ENCODE results near the gene ZNF296. TPM values are rescaled to one million over a fixed set of nuclear protein-coding genes. Genes with fewer than 3 reads are reported as not detected.

Gene ZNF296
- 3.0 TPM for total RNA-seq
- 1 to 10 TPM; 1.8 to 2.5 (median 2.0) TPM for polyA plus RNA-seq

DNA sequence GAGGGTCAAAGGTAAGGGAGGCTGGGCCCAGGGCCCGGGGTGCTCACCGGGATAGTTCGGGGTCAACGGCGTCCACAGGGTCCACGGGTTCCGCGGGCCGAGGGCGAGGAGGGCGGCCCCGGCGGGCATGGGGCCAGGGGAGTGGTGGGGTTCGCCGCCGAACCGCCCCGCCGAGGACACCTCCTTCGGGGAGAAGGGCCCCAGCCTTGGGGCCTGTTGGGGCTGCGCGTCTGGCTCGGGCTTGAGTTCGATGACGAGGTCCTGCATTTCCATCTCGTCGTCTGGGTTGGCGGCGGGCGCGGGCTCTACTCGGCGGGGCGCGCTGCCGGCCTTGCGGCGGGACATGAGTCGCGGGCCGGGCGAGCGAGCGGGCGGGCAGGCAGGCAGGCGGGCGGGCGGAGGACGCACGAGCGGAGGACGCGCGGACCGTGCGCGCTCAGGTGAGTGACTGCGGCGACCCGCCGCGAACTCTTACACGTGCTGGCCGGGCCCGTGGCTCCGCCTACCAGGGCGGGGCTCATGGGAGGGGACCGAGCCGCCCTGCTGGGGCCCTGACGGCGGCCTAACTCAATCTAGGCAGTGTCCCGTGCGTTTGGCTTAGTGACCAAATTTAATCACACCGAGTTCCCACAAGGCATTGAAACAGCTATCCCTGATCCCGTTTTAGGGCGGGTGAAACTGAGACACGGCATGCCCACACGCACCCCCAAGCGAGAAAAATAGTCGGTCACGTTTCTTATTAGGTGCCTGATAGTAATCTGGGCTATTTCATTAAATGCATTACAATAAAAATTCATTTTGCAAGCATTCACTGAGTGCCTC lies at the start of gene ZNF296:
Gene ZNF296 (minus strand): TSS at position 450 of the 822 bp plus-strand sequence. CDS start 105 bp downstream, at position 345.
- DNase-seq (peak; percentile 71 to 89 (median 75)), ATAC-seq (ENCODE audit: low read depth in 2 of 2) (peak; percentile 80 to 82)
- peak within 1 kb of the TSS; percentile 79 to 90 (median 84) for H3K4me3 Mint-ChIP-seq
- peaks cover 43% of the 10 kb centered on the region for H3K4me1 ChIP-seq (ENCODE audit: control insufficient read depth, insufficient read depth, low read length, poor library complexity, severe bottlenecking)
- H3K27ac ChIP-seq (ENCODE audit: insufficient read depth, low read length, poor library complexity, severe bottlenecking): peak within 1 kb of the TSS; percentile 66
- no peaks in the 10 kb centered on the region for H3K27me3 ChIP-seq (ENCODE audit: control insufficient read depth, insufficient read depth, low read length)
- no peaks in the 10 kb centered on the region for H3K27me3 Mint-ChIP-seq
- H3K4me1 Mint-ChIP-seq: peaks cover 6 to 51% (median 22%) of the 10 kb centered on the region in 4 donors
- peak within 1 kb of the TSS; percentile 51 for H3K4me3 ChIP-seq (ENCODE audit: low read depth, low read length)
- H3K27ac Mint-ChIP-seq: peak within 1 kb of the TSS; percentile 77 to 86 (median 85)
- H3K36me3 ChIP-seq (ENCODE audit: control insufficient read depth, insufficient read depth, low read length): no peaks in the 10 kb centered on the region
- no peaks in the 10 kb centered on the region for H3K36me3 Mint-ChIP-seq
- no peaks in the 10 kb centered on the region for H3K9me3 Mint-ChIP-seq
- H3K9me3 ChIP-seq (ENCODE audit: control insufficient read depth in 2 of 2, low read length in 2 of 2): no peaks in the 10 kb centered on the region

DNA sequence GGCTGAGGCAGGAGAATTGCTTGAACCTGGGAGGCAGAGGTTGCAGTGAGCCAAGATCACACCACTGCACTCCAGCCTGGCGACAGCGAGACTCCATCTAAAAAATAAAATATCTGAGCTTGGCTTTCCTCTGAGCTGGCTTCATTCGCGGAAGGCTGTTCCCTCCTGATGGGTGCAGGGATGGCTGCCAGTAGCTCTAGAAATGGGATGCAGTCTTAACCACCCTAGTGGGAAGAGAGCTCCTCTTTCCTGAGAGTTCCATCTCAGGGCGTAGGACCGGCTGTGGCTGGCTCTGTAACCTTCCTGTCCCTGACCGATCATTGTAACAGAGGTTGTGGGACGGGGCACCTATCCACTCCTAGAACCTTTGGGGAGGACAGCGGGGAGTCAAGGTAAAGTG lies 49.1 kb upstream of the ZNF296 start:
- no peak overlapping the region for H3K4me3 ChIP-seq (ENCODE audit: low read depth, low read length)
- no peak overlapping the region for H3K4me3 Mint-ChIP-seq
- H3K4me1 Mint-ChIP-seq: peaks cover 0 to 35% (median 14%) of the 10 kb centered on the region in 4 donors
- no peak overlapping the region for H3K27ac Mint-ChIP-seq
- no peaks in the 10 kb centered on the region for H3K27me3 Mint-ChIP-seq
- DNase-seq (no peak), ATAC-seq (ENCODE audit: low read depth in 2 of 2) (no peak)
- H3K4me1 ChIP-seq (ENCODE audit: control insufficient read depth, insufficient read depth, low read length, poor library complexity, severe bottlenecking): peaks cover 4% of the 10 kb centered on the region
- H3K36me3 ChIP-seq (ENCODE audit: control insufficient read depth, insufficient read depth, low read length): no peaks in the 10 kb centered on the region
- H3K9me3 ChIP-seq (ENCODE audit: control insufficient read depth in 2 of 2, low read length in 2 of 2): no peaks in the 10 kb centered on the region
- no peaks in the 10 kb centered on the region for H3K36me3 Mint-ChIP-seq
- H3K27ac ChIP-seq (ENCODE audit: insufficient read depth, low read length, poor library complexity, severe bottlenecking): no peak overlapping the region
- no peaks in the 10 kb centered on the region for H3K27me3 ChIP-seq (ENCODE audit: control insufficient read depth, insufficient read depth, low read length)
- no peaks in the 10 kb centered on the region for H3K9me3 Mint-ChIP-seq

DNA sequence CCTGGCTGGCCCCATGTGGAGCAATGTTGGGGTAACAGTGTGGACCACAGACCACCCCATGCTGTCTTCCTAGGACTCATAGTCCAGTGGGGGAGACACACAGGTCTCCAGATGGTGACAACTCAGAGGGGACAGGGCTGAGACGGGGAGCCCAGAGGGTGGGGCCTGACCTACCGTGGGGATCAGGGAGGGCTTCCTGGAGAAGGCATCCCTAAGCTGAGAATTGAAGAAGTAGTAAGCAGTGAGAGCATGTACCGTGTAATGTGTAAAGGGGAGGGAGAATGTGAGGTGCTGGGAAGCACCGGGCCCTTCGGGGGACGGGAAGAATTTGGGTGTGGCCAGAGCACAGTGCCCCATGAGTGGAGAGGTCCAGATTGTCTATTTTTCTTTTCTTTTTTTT lies 47.7 kb upstream of the ZNF296 start:
- Histone ChIP-seq H3K27ac (ENCODE audit: insufficient read depth, low read length, poor library complexity, severe bottlenecking) (no peak overlapping the region), H3K36me3 (ENCODE audit: control insufficient read depth, insufficient read depth, low read length) (no peaks in the 10 kb centered on the region), H3K9me3 (ENCODE audit: control insufficient read depth in 2 of 2, low read length in 2 of 2) (no peaks in the 10 kb centered on the region), H3K4me1 (ENCODE audit: control insufficient read depth, insufficient read depth, low read length, poor library complexity, severe bottlenecking) (peaks cover 4% of the 10 kb centered on the region), H3K4me3 (ENCODE audit: low read depth, low read length) (no peak overlapping the region), H3K27me3 (ENCODE audit: control insufficient read depth, insufficient read depth, low read length) (no peaks in the 10 kb centered on the region)
- ATAC-seq (ENCODE audit: low read depth in 2 of 2) (no peak), DNase-seq (no peak)
- no peaks in the 10 kb centered on the region for H3K36me3 Mint-ChIP-seq
- H3K27ac Mint-ChIP-seq: peak overlapping the region in 1 of 3 donors; percentile 49
- H3K4me1 Mint-ChIP-seq: peaks cover 0 to 42% (median 17%) of the 10 kb centered on the region in 4 donors
- no peaks in the 10 kb centered on the region for H3K9me3 Mint-ChIP-seq
- H3K4me3 Mint-ChIP-seq: no peak overlapping the region
- no peaks in the 10 kb centered on the region for H3K27me3 Mint-ChIP-seq

DNA sequence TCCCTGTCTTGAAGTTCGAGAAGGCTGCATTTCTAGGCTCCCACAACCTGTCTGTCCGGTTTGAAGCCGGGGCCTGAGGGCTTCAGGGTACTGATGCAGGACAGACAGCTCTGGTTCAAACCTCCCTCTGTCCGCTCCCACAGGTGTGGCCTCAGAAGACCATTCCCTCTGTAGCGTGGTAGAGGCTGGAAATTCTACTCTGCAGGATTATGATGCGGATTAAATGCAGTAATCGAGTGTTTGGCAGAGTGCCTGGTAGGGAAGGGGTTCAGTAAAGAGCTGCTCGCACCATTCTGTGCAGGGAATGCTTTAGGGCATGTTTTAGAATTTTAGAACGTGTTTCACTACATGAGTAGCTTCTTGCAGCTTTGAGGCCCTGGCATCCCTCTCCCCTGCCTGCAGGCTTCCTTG lies 47.2 kb upstream of the ZNF296 start:
- Mint-ChIP-seq H3K36me3 (no peaks in the 10 kb centered on the region), H3K27ac (peak overlapping the region in 1 of 3 donors; percentile 49), H3K4me3 (no peak overlapping the region), H3K4me1 (peaks cover 0 to 48% (median 18%) of the 10 kb centered on the region in 4 donors), H3K9me3 (no peaks in the 10 kb centered on the region), H3K27me3 (no peaks in the 10 kb centered on the region)
- peaks cover 4% of the 10 kb centered on the region for H3K4me1 ChIP-seq (ENCODE audit: control insufficient read depth, insufficient read depth, low read length, poor library complexity, severe bottlenecking)
- H3K27me3 ChIP-seq (ENCODE audit: control insufficient read depth, insufficient read depth, low read length): no peaks in the 10 kb centered on the region
- no peak overlapping the region for H3K4me3 ChIP-seq (ENCODE audit: low read depth, low read length)
- H3K27ac ChIP-seq (ENCODE audit: insufficient read depth, low read length, poor library complexity, severe bottlenecking): no peak overlapping the region
- no peaks in the 10 kb centered on the region for H3K36me3 ChIP-seq (ENCODE audit: control insufficient read depth, insufficient read depth, low read length)
- H3K9me3 ChIP-seq (ENCODE audit: control insufficient read depth in 2 of 2, low read length in 2 of 2): no peaks in the 10 kb centered on the region
- DNase-seq (no peak), ATAC-seq (ENCODE audit: low read depth in 2 of 2) (no peak)

DNA sequence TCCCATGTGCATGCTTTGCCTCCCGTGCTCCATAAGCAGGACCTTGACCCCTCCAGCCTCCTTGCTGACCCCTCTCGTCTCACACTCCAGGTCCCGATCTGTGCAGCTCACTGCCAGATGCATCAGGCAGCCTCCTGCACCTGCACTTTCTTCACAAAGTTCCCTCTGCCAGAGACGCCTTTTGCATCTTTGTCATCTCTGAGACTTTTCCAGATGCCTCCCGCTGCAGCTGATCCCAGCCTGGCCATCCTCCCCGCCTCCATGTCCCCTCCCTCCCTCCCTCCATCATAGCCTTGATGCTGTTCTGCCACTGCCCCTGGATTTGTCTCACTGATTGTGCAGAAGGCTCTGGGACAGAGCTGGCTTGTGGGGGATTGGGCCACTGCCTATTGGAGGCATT lies 46.6 kb upstream of the ZNF296 start:
- Histone ChIP-seq H3K9me3 (ENCODE audit: control insufficient read depth in 2 of 2, low read length in 2 of 2) (no peaks in the 10 kb centered on the region), H3K27me3 (ENCODE audit: control insufficient read depth, insufficient read depth, low read length) (no peaks in the 10 kb centered on the region), H3K36me3 (ENCODE audit: control insufficient read depth, insufficient read depth, low read length) (no peaks in the 10 kb centered on the region), H3K4me1 (ENCODE audit: control insufficient read depth, insufficient read depth, low read length, poor library complexity, severe bottlenecking) (peaks cover 4% of the 10 kb centered on the region), H3K4me3 (ENCODE audit: low read depth, low read length) (no peak overlapping the region), H3K27ac (ENCODE audit: insufficient read depth, low read length, poor library complexity, severe bottlenecking) (no peak overlapping the region)
- Mint-ChIP-seq H3K27ac (no peak overlapping the region), H3K4me1 (peaks cover 0 to 54% (median 20%) of the 10 kb centered on the region in 4 donors), H3K36me3 (no peaks in the 10 kb centered on the region), H3K27me3 (no peaks in the 10 kb centered on the region), H3K9me3 (no peaks in the 10 kb centered on the region), H3K4me3 (no peak overlapping the region)
- no peak for DNase-seq
- ATAC-seq (ENCODE audit: low read depth in 2 of 2): no peak

DNA sequence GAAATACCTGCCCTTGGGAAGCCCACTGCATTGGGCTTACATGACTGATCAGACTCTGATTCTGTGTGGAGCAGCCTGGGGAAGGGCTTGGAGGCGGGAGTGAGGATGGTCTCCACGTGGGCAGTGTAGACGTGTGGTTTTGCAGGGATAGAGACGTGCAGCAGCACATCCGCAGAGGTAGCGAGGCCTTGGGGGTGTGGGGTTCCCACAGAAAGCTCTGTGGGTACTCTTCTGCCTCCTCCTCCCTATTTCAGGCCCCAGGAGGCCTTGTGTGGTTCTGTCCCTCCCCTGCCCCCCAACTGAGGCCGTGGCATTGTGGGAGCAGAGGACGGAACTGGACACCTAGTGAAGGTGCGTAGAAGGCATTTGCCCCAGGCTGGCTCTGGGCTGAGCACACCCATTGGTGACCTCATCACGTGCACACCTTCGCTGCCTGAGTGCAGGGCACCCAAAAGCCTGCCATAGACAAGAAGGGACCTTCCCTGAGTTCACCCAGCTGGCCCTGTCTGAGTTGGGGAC lies 45.6 kb upstream of the ZNF296 start:
- Mint-ChIP-seq H3K4me3 (no peak overlapping the region), H3K9me3 (no peaks in the 10 kb centered on the region)

DNA sequence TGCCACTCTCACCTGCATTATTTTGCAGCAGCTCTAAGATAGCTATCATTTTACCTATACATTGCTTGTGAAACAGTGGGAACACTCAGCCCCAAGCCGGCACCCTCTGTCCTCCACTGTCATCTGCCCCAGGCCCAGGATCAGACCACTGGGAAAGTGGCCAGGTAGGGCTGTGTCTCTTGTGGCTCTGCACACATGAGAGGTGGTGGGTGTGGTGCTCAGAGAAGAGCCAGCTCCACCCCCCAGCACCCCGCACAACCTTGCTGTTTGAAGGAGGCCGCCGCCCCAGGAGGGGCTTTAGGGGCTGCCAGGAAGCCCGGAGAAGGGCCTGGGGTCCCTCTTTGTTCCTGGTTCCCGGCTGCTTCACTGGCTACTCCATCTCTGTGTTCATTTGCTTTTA lies 43.3 kb upstream of the ZNF296 start:
- Histone ChIP-seq H3K27ac (ENCODE audit: insufficient read depth, low read length, poor library complexity, severe bottlenecking) (no peak overlapping the region), H3K4me1 (ENCODE audit: control insufficient read depth, insufficient read depth, low read length, poor library complexity, severe bottlenecking) (peaks cover 18% of the 10 kb centered on the region), H3K4me3 (ENCODE audit: low read depth, low read length) (no peak overlapping the region), H3K27me3 (ENCODE audit: control insufficient read depth, insufficient read depth, low read length) (no peaks in the 10 kb centered on the region), H3K36me3 (ENCODE audit: control insufficient read depth, insufficient read depth, low read length) (no peaks in the 10 kb centered on the region), H3K9me3 (ENCODE audit: control insufficient read depth in 2 of 2, low read length in 2 of 2) (no peaks in the 10 kb centered on the region)
- ATAC-seq (ENCODE audit: low read depth in 2 of 2) (no peak), DNase-seq (no peak)
- Mint-ChIP-seq H3K4me1 (peaks cover 0 to 68% (median 28%) of the 10 kb centered on the region in 4 donors), H3K27me3 (no peaks in the 10 kb centered on the region), H3K36me3 (no peaks in the 10 kb centered on the region), H3K9me3 (no peaks in the 10 kb centered on the region), H3K4me3 (no peak overlapping the region), H3K27ac (peak overlapping the region in 1 of 3 donors; percentile 62)

More for the DNA sequence above, 45.6 kb upstream of the ZNF296 start:
- H3K27ac ChIP-seq (ENCODE audit: insufficient read depth, low read length, poor library complexity, severe bottlenecking): no peak overlapping the region
- ATAC-seq (ENCODE audit: low read depth in 2 of 2) (no peak), DNase-seq (no peak)
- no peaks in the 10 kb centered on the region for H3K36me3 Mint-ChIP-seq
- H3K27me3 ChIP-seq (ENCODE audit: control insufficient read depth, insufficient read depth, low read length): no peaks in the 10 kb centered on the region
- no peaks in the 10 kb centered on the region for H3K36me3 ChIP-seq (ENCODE audit: control insufficient read depth, insufficient read depth, low read length)
- H3K27me3 Mint-ChIP-seq: no peaks in the 10 kb centered on the region
- no peaks in the 10 kb centered on the region for H3K9me3 ChIP-seq (ENCODE audit: control insufficient read depth in 2 of 2, low read length in 2 of 2)
- no peak overlapping the region for H3K4me3 ChIP-seq (ENCODE audit: low read depth, low read length)
- peaks cover 13% of the 10 kb centered on the region for H3K4me1 ChIP-seq (ENCODE audit: control insufficient read depth, insufficient read depth, low read length, poor library complexity, severe bottlenecking)
- peaks cover 0 to 63% (median 26%) of the 10 kb centered on the region in 4 donors for H3K4me1 Mint-ChIP-seq
- H3K27ac Mint-ChIP-seq: no peak overlapping the region

Measured in CD4-positive, CD25-positive, alpha-beta regulatory T cell (primary cell).